ENCODE results near the gene ZRANB3. TPM values are rescaled to one million over a fixed set of nuclear protein-coding genes. Genes with fewer than 3 reads are reported as not detected.
"Not testable (repeated sequence)": the region's sequence is repeated elsewhere in the genome, so short reads cannot be mapped to it uniquely, and the experiment has no call there.

Gene ZRANB3
- polyA plus RNA-seq, 3 donors = 8.7 to 10.5 (median 8.8) TPM

DNA sequence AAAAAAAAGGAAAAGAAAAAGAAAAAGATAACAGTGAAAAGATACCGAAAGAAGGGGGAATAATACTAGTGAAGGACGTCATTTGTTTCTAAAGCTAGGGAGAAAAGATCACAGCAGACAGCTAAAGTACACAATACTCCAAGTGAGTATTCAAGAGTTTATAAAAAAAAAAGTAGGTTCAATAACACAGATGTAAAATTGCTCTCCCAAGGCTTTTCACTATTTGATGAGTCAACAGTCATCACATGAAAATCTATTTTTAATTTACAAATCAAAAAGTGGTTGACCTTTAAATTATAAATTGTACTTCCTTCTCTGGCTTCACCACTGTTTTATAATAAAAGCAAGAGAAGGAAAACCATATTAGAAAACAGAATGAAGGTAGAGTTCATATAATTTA lies 144.0 kb downstream of the ZRANB3 start:
- DNase-seq (ENCODE audit: extremely low read depth in 1 of 11, low read depth in 9 of 11, low spot score in 4 of 11) = no peak

- DNase-seq (ENCODE audit: extremely low read depth in 1 of 11, low read depth in 9 of 11, low spot score in 4 of 11) = no peak
Observed at GRCh38 chr2:135378591-135378990, 152.4 kb downstream of the ZRANB3 start.

- DNase-seq (ENCODE audit: extremely low read depth in 1 of 11, low read depth in 9 of 11, low spot score in 4 of 11) = no peak
Observed at GRCh38 chr2:135373702-135374101, 157.3 kb downstream of the ZRANB3 start.

DNA sequence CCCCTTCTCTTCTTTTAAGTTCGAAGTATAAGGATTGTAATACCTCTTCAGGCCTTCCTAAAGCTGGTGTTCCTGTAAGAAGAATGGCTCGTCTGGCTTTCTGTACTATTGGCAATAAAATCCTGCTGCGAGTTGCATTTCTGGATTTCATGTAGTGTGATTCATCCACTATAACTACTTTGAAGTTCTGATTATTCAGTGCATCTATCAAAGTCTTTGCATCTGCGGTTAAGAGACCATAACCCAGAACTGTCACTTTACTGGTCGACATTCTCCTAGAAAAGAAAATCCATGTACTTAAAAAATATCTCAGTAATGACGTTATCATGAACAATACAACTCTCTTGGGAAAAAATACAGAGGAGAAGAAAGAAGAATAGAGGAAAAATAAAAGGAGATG lies 181.1 kb downstream of the ZRANB3 start:
- DNase-seq (ENCODE audit: extremely low read depth in 1 of 11, low read depth in 9 of 11, low spot score in 4 of 11) = no peak

DNA sequence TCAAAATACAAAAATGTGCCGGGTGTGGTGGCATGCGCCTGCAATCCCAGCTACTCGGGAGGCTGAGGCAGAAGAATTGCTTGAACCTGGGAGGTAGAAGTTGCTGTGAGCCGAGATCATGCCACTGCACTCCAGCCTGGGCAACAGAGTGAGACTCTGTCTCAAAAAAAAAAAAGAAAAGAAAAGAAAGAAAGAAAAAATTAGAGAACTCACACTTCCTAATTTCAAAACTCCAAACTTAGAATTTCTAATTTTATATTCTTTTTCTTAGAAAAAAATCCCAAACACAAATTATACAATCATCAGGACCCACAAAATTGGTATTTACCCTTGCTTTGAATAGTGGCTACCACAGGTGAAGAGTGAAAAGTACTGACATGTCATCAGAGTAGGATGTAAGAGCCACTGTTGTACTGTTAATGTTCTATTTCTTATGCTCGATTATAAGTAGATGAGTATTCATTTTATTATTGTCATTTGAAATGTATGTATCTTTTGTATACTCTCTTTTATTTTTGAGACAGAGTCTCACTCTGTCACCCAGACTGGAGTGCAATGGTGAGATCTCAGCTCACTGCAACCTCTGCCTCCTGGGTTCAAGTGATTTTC lies 182.8 kb downstream of the ZRANB3 start:
- DNase-seq (ENCODE audit: extremely low read depth in 1 of 11, low read depth in 9 of 11, low spot score in 4 of 11) = not testable (repeated sequence)

DNA sequence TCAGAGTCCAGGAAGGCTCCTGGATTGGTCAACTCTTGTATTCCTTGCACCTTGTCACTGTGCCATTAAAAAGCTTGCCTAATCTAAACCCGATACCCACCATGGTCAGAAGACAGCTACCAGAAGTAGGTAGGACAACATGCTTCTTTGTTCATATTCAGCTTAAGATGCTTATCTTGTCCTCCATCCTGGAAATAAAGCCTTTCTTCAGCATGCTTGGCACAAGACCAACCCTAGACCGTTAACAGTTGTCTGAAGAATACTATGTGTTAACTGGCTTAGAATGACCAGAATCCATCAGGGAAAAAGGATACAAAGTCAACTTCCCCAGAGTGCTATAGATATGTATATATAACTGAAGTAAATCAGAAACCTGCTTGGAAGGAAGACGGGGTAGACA lies 193.9 kb downstream of the ZRANB3 start:
- DNase-seq (ENCODE audit: extremely low read depth in 1 of 11, low read depth in 9 of 11, low spot score in 4 of 11) = no peak

DNA sequence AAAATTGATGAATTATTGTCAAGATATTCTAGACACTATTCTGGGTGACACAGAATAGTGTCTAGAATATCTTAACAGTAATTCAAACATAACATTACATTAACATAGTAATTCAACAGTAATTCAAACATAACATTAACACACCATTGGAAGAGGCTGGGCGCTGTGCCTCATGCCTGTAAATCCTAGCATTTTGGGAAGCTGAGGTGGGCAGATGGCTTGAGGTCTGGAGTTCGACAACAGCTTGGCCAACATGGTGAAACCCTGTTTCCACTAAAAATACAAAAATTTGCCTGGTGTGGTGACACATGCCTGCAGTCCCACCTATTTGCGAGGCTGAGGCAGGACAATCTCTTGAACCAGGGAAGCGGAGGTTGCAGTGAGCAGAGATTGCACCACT lies 195.8 kb downstream of the ZRANB3 start:
- no peak for DNase-seq (ENCODE audit: extremely low read depth in 1 of 11, low read depth in 9 of 11, low spot score in 4 of 11)

DNA sequence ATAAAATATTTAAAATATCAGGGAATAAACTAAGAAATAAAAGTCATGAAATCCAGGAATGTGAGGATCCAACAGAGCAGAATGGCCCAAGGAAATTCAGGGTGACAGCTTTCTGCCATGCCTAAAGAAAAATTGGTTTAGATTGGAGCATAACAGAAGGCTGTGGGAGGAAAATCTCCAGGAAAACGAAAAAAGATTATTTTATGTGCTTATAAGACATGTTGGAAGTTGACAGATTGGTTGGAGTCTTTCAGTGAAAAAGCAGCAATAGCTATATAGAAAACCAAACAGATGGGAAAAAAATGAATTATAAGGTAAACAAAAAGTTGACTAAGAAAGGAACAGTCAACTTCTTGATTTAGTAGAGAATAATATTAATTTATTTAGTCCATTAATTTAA lies 203.9 kb downstream of the ZRANB3 start:
- DNase-seq (ENCODE audit: extremely low read depth in 1 of 11, low read depth in 9 of 11, low spot score in 4 of 11) = no peak

DNA sequence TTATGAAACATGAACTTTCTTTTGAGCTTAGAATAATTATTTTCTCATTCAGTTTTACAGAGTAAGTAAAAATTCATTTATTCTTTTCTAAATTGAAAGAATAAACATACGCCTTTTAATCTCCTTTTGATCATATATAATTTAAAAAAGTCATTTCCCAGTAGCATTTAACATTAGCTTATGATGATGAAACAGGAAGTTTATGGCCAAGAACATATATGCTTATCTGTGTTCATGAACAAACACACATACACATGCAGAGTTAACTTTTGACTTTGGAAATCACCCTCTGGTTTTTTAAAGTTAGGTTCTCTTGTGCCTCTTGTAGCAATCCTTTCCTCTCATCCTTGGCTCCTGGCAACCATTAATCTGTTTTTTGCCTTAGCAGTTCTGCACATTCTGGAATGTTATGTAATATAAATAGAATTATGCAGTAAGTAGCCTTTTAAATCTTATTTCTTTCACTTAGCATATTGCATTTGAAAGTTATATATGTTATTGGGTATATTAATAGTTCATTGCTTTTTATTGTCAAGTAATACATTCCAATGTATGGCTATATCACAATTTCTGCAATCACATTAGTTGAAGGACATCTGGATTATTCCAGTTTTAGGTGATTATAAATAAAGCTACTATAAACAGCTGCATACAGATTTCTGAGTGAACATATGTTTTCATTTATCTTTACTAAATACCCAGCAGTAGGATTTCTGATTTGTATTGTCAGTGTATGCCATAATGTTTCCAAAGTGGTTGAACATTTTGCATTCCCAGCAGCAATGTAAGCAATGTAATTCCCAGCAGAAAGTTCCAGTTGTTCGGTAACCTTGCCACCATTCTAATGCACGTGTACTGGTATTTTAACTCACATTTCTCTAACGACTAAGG lies 210.3 kb downstream of the ZRANB3 start:
- no peak for DNase-seq (ENCODE audit: extremely low read depth in 1 of 11, low read depth in 9 of 11, low spot score in 4 of 11)

- no peak for DNase-seq (ENCODE audit: extremely low read depth in 1 of 11, low read depth in 9 of 11, low spot score in 4 of 11)
Observed at GRCh38 chr2:135318808-135319207, 212.2 kb downstream of the ZRANB3 start.

- DNase-seq (ENCODE audit: extremely low read depth in 1 of 11, low read depth in 9 of 11, low spot score in 4 of 11) = no peak
Observed at GRCh38 chr2:135317375-135317774, 213.6 kb downstream of the ZRANB3 start.

DNA sequence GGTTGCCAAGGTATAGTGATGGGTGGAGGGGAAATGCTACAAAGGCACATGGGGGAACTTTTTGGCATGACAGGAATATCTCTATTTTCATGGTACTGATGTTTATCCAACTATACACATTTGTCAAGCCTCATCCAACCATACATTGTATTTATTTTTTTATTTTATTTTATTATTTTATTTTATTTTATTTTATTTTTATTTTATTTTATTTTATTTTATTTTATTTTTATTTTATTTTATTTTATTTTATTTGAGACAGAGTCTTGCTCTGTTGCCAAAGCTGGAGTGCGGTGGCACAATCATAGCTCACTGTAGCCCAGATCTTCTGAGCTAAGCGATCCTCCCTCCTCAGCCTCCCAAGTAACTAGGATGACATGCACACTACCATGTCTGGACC lies 219.1 kb downstream of the ZRANB3 start:
- no peak for DNase-seq (ENCODE audit: extremely low read depth in 1 of 11, low read depth in 9 of 11, low spot score in 4 of 11)

- no peak for DNase-seq (ENCODE audit: extremely low read depth in 1 of 11, low read depth in 9 of 11, low spot score in 4 of 11)
Observed at GRCh38 chr2:135311268-135311667, 219.8 kb downstream of the ZRANB3 start.

DNA sequence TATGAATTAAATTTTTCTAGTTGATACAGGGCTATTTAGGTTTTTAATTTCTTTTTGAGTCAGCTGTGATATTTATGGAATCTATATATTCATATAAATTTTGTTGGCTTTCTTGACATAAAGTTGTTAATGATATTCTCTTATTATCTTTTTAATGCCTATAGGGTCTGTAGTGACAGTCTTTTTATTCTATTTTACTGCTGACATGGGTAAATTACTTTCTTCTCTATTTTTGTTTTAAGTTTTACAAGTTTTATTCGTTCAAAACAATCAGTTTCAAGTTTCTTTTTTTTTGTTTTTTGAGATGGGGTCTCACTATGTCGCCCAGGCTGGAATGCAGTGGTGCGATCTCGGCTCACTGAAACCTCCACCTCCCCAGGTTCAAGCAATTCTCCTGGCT lies 226.3 kb downstream of the ZRANB3 start:
- DNase-seq (ENCODE audit: extremely low read depth in 1 of 11, low read depth in 9 of 11, low spot score in 4 of 11) = no peak

GRCh38 chr2:135299658-135300244 lies 231.3 kb downstream of the ZRANB3 start:
- DNase-seq (ENCODE audit: extremely low read depth in 1 of 11, low read depth in 9 of 11, low spot score in 4 of 11) = no peak

- DNase-seq (ENCODE audit: extremely low read depth in 1 of 11, low read depth in 9 of 11, low spot score in 4 of 11) = no peak
Observed at GRCh38 chr2:135299165-135299564, 231.9 kb downstream of the ZRANB3 start.

DNA sequence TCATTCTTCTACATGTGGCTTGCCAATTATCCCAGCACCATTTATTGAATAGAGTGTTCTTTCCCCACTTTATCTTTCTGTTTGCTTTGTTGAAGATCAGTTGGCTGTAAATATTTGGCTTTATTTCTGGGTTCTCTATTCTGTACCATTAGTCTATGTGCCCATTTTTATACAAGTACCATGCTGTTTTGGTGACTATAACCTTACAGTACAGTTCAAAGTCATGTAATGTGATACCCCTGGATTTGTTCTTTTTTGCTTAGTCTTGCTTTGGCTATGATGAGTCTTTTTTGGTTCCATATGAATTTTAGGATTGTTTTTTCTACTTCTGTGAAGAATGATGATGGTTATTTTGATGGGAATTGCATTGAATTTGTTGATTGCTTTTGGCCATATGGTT lies 243.9 kb downstream of the ZRANB3 start:
- DNase-seq (ENCODE audit: extremely low read depth in 1 of 11, low read depth in 9 of 11, low spot score in 4 of 11) = not testable (repeated sequence)

DNA sequence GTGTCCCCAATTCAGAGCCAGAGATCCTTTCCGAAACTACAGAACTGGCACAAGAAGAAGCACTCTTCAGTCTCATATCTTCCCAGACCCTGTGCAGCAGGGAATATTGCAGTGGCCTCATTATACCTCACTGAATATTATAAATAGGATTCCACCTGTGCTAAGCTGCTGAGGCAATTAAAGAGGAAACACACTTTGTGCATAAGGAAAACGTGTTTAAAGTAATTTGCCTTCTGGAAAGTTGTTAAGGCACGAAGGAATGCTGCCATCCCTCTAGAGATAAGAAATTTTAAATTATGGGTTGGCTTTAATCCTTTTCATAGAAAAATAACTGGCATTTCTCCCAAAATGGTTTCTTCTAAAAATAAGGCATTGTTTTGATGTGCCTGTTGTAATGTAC lies 245.6 kb downstream of the ZRANB3 start:
- no peak for DNase-seq (ENCODE audit: extremely low read depth in 1 of 11, low read depth in 9 of 11, low spot score in 4 of 11)

DNA sequence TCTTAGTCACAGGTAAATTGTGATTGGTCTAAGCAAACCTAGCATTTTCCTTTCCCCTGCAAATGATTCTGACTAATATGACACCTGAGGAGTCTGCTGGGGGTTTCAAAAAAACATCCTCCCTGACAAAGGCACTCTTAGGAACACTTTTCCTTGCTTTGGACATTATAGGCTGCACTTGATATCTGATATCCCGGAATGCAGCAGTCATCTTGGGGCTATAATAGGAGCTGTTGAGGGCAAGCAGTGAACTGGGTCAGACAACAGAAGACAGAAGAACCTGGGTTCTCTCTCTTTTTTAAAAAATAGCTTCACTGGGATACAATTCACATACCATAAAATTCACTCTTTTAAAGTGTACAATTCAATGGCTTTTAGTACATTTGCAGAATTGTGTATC lies 249.6 kb downstream of the ZRANB3 start:
- DNase-seq (ENCODE audit: extremely low read depth in 1 of 11, low read depth in 9 of 11, low spot score in 4 of 11) = no peak

DNA sequence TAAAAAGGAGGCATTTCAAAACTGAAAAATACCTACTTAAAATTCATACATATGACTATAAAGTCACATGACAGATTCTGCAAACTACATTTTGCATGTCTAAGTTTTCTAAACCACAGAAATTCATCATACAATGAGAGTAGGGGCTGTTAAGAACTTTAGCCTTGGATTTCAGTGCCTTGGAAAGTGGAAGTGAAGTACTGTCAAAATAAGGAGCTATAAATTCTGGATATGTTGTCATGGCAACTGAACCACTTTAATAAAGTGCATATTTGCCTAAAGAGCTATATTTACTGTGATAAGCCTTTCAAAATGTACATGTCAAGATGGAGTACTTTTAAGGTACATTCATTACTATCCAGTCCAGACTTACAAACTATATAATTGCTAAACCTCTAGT lies 251.8 kb downstream of the ZRANB3 start:
- DNase-seq (ENCODE audit: extremely low read depth in 1 of 11, low read depth in 9 of 11, low spot score in 4 of 11) = no peak

Measured in renal cortex interstitium (tissue), 11 donors.